T-helper 2 cell (primary cell): ENCODE data around the gene NCOR2.

Experiments
- DNase-seq, 5 experiments: peaks; one replicate each; pipeline versions ENCODE4 v3.0.0 to v3.0.0-alpha.2; 2012 to 2022

Gene NCOR2

DNA sequence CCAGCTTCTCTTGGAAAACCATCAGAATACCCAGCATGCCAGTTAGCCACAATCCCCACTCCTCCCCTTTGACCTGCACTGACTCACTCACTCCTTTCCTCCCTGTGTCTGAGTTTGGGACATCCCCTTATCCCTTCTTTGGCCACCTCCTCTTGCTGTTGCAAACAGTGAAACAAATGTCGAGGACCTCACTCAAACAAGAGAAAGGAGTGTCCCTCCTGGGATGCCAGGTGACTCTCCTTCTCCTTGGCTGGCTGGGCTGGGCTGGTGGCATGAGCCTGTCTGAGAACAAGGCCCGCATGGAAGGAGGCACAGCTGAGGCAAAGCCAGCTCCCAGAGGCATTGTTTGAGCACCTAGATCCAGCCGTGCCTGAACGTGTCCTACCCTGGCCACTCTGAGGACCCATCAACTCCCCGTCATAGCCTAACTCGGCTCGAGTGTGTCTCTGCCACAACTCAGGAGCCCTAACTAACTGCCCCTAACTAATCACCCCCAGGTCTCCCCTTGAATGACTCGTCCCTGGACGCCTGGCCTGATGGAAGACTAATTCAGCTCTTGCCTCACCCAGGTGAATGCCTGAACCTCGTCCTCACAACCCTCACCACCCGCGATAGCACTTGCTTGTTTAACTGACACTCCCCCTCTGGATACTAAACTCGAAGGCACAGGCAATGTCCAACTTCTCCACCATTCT, 43.0 kb downstream of the NCOR2 start:
- DNase-seq = no peak

GRCh38 chr12:124523071-124523470, 44.3 kb downstream of the NCOR2 start:
- no peak for DNase-seq

DNA sequence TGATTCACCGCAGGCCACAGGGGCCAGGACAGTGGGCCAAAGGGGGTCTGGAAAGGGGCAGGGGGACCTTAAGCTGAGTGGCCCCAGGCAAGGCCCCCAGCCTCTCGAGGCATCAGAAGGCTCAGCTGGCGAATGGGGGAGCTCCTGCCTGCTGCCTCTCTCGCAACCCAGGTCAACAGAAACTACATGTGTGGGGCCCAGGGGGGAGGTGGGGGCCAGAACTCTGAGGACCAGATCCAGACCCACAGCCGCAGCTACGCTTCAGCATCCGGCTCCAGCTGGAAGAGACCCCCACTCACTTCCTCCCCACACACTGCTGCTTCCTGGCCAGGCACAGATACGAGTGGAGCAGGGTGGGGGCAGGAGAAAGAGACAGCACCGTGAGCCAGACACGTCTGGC, 46.5 kb downstream of the NCOR2 start:
- no peak for DNase-seq

DNA sequence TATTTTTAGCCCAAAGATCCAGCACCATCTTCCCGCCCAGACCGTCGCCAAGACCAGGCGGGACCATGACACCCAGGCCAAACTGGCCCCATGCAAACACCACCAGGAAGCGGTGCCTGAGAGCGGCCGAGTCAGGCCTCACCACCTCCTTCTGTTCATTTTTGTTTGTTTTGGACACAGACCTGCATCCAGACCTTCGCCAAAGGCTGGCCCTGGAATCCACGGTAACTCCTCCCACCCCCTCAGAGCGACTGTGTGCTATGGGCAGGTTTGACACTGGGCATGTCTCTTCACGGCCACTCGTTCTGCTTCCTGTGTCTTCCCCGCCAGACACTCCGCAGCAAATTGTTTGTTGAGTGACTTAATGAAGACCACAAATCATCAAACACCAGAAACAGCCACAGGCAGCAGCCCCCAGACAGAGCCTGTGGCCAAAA, 47.1 kb downstream of the NCOR2 start:
- no peak for DNase-seq

- no peak for DNase-seq
These were observed 47.7 kb downstream of the NCOR2 start for GRCh38 chr12:124519746-124520145.

DNA sequence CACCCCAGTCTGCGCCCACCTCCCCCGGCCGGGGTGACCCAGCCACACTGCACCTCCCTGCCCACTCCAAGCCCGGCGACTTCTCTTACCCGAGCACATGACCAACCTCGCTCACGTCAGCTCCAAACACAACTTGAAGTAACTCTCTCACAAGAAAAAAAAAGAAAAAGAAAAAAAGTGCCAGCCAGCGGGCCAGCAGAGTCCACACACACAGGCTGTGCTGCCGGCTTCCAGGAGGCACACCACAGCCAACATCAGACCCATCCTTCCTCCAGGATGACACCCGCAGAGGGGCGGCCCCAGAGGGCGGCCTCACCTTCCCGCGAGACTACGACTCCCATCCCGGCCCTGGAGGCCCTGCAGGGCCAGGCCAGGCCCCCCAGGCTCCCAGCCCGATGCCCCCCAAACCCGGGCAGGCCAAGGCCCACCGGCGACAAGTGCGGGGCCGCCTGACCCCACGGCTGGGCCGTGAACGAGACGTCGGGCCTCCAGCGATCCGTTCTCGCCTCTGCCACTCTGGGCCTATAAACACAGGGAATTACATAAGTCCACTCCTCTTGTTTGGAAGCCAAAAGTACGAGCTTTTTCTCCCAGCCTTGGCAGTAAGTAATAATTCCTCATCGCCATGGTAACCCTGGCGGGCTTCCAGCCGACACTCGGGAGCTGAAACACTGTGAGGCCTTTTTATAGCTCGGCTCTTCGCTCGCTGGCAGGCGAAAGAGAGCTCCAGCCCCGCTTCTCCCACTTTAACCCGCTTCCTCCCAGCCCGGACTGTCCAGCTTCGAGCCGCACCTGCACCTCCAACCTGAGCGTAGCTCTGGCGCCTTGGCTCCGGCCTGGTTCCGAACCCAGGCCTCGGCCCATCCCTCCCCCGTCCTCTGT, 49.1 kb downstream of the NCOR2 start:
- no peak for DNase-seq
